Measurements from ENCODE around the gene LRMDA.

- TF ChIP-seq, protein P1, sequence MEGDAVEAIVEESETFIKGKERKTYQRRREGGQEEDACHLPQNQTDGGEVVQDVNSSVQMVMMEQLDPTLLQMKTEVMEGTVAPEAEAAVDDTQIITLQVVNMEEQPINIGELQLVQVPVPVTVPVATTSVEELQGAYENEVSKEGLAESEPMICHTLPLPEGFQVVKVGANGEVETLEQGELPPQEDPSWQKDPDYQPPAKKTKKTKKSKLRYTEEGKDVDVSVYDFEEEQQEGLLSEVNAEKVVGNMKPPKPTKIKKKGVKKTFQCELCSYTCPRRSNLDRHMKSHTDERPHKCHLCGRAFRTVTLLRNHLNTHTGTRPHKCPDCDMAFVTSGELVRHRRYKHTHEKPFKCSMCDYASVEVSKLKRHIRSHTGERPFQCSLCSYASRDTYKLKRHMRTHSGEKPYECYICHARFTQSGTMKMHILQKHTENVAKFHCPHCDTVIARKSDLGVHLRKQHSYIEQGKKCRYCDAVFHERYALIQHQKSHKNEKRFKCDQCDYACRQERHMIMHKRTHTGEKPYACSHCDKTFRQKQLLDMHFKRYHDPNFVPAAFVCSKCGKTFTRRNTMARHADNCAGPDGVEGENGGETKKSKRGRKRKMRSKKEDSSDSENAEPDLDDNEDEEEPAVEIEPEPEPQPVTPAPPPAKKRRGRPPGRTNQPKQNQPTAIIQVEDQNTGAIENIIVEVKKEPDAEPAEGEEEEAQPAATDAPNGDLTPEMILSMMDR (conservative IDR thresholded peaks at IDR 0.05; ENCODE audit: low read depth, low read length): no peak
- TF ChIP-seq EZH2 (IDR thresholded peaks at IDR 0.05; ENCODE audit: borderline replicate concordance, low read depth, low read length, poor library complexity, severe bottlenecking): no peak
Observed at GRCh38 chr10:76318211-76318610, 886.8 kb downstream of the LRMDA start.
